ENCODE results near the gene KRTAP17-1. TPM values are rescaled to one million over a fixed set of nuclear protein-coding genes. Genes with fewer than 3 reads are reported as not detected.

The KRTAP17-1 gene
- total and polyA plus RNA-seq, 2 of the 4 experiments (the other 2 are of a cell fraction), result not detected

DNA sequence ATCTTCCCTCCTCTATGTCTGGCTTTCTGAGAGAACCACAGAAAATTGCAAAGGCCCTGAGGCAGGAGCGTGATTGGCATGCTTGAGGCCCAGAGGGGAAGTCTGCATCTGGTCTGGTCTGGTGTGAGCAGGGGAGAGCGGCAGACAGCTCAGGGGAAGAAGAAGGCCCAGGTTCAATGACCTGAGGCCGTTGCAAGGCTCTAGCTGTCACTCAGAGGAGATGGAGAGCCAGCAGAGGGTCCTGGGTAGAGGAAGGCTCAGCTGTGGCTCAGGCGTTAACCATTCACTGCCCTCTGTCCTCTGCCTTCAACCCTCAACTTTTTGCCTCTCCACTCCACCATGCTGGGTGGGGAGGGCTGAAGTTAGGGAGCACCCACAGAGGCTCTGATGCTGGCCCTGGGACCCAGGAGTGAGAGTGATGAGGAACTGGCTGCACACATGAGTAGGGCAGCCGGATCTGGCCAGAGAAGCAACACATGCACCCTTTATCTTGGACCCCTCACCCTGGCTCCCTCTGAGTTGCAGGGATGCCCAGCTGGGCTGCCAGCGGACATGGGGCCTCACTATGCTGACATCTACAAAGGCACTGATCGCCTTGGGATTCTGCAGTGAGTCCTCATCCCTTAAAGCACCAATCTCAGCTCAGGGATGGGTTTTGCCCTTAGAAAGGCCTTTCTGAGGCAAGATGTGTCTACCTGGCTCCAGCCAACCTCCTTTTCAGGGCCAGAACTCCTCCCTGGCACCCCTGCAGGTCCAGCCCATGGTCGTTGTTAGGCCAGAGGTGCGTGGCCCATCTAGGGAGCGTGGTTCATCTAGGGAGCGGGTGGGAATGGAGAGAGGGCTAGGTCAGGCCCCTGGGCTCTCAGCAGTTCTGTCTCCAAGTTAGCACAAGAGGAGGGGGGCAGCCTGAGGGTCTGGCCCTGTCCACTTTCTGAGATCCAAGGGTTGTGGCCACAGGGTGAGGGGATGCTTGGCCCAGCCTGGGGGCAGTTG, 7.7 kb upstream of the KRTAP17-1 start:
- peak overlapping the region; percentile 72 for H2AK9ac ChIP-seq (replicated peaks; ENCODE audit: low read depth, low read length, poor library complexity)
- no peaks in the 10 kb centered on the region; the same call in 1 of the 2 replicates for H3K9me1 ChIP-seq (ENCODE audit: insufficient read depth, low read length)
- H3K9ac ChIP-seq (ENCODE audit: low read depth, low read length), result no peak overlapping the region
- dilution Hi-C loops (cut with HindIII; ENCODE audit: low sequenced_read_pairs, unreplicated experiment), result no loop called here
- H3K18ac ChIP-seq (ENCODE audit: low read depth, low read length), result peak overlapping the region; percentile 82; the same call in 1 of the 2 replicates
- peak overlapping the region; percentile 70 for H3K4ac ChIP-seq (ENCODE audit: low read depth, low read length)
- H2BK5ac ChIP-seq (ENCODE audit: low read depth, low read length, poor library complexity, severe bottlenecking), result peak overlapping the region; percentile 51
- H3K36me3 ChIP-seq (ENCODE audit: control insufficient read depth, insufficient read depth, low read length), result no peaks in the 10 kb centered on the region
- no peaks in the 10 kb centered on the region for H3K27me3 ChIP-seq (ENCODE audit: control insufficient read depth, insufficient read depth, low read length)
- peak overlapping the region; percentile 74 for H2AFZ ChIP-seq (replicated peaks; ENCODE audit: low read length, poor library complexity)
- peak overlapping the region; percentile 69; the same call in 1 of the 2 replicates for H4K5ac ChIP-seq (ENCODE audit: low read depth, low read length)
- peaks cover 2% of the 10 kb centered on the region for H3K4me1 ChIP-seq (ENCODE audit: control insufficient read depth, insufficient read depth, low read length)
- H3K4me2 ChIP-seq (ENCODE audit: low read depth, low read length), result no peak overlapping the region
- peak overlapping the region in 1 of 2 experiments; percentile 85; a peak in 2 of 4 replicates for H4K8ac ChIP-seq (ENCODE audit: low read depth in 2 of 2, low read length in 2 of 2)
- H2BK20ac ChIP-seq (ENCODE audit: low read depth, low read length), result peak overlapping the region; percentile 84
- WGBS, 2 experiments (ENCODE audit: extremely low coverage in 2 of 2, insufficient read length in 1 of 2), result 100% methylated on average over 3 of the region's 11 CpGs; no CpG with 5 or more reads in 1 of the 2 experiments
- H3K79me1 ChIP-seq (ENCODE audit: low read depth in 1 of 2, low read length in 2 of 2), result no peaks in the 10 kb centered on the region
- DNase-seq (no peak), ATAC-seq (ENCODE audit: low read depth) (no peak)
- CTCF ChIA-PET, result interaction anchor here (0.5 to 1.9 kb wide), 15 partner anchors 15 to 908 kb away, joined by 3 to 10 read pairs (median 3); partner anchors contain the start of gene KRTAP2-3
- H3K56ac ChIP-seq (ENCODE audit: extremely low read depth, insufficient read depth, low read length), result no peak overlapping the region
- no peaks in the 10 kb centered on the region for H4K20me1 ChIP-seq (ENCODE audit: insufficient read depth, low read length)
- intact Hi-C loops (cut with micrococcal nuclease), result loop anchor here (1.0 to 5.0 kb wide), 5 partner anchors 261 to 466 kb away; partner anchors contain the start of gene KRTAP2-3
- POLR2A ChIA-PET (ENCODE audit: unreplicated experiment), result interaction anchor here (0.6 kb wide), 1 partner anchor 1418 kb away, joined by 3 read pairs; no protein-coding TSS in a partner anchor
- H3K27ac ChIP-seq (ENCODE audit: insufficient read depth, low read length), result no peak overlapping the region; the same call in 1 of the 2 replicates
- H2BK15ac ChIP-seq (ENCODE audit: low read depth, low read length), result peak overlapping the region; percentile 59; the same call in 2 of the 3 replicates
- BruUV-seq (replicated peaks), result no TSS peak
- H3K23ac ChIP-seq (ENCODE audit: low read depth, low read length), result 0 out of 2 replicates have a peak overlapping the region, but pooled peaks have one; percentile 39
- in situ Hi-C loops (cut with MboI; ENCODE audit: low sequenced_read_pairs), result loop anchor here (5.0 kb wide), 1 partner anchor 416 kb away; no protein-coding TSS in a partner anchor
- H2BK120ac ChIP-seq (ENCODE audit: low read depth, low read length), result peak overlapping the region; percentile 73
- peak overlapping the region; percentile 51; the same call in 1 of the 2 replicates for H3K14ac ChIP-seq (replicated peaks; ENCODE audit: low read depth, low read length)
- H3K4me3 ChIP-seq (ENCODE audit: insufficient read depth, low read depth, low read length), result no peak overlapping the region
- peak overlapping the region; percentile 58 for H2AK5ac ChIP-seq (ENCODE audit: low read depth, low read length)
- peak overlapping the region; percentile 85 for H4K91ac ChIP-seq (ENCODE audit: insufficient read depth, low read depth, low read length)
- H3K9me3 ChIP-seq (ENCODE audit: control insufficient read depth, insufficient read depth, low read length), result peaks cover 4% of the 10 kb centered on the region; the same call in 1 of the 2 replicates
- TF ChIP-seq, protein P1, sequence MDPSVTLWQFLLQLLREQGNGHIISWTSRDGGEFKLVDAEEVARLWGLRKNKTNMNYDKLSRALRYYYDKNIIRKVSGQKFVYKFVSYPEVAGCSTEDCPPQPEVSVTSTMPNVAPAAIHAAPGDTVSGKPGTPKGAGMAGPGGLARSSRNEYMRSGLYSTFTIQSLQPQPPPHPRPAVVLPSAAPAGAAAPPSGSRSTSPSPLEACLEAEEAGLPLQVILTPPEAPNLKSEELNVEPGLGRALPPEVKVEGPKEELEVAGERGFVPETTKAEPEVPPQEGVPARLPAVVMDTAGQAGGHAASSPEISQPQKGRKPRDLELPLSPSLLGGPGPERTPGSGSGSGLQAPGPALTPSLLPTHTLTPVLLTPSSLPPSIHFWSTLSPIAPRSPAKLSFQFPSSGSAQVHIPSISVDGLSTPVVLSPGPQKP (IDR thresholded peaks at IDR 0.05; ENCODE audit: borderline replicate concordance, low read depth, low read length), result no peak
- TF ChIP-seq, protein P2, sequence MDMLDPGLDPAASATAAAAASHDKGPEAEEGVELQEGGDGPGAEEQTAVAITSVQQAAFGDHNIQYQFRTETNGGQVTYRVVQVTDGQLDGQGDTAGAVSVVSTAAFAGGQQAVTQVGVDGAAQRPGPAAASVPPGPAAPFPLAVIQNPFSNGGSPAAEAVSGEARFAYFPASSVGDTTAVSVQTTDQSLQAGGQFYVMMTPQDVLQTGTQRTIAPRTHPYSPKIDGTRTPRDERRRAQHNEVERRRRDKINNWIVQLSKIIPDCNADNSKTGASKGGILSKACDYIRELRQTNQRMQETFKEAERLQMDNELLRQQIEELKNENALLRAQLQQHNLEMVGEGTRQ (IDR thresholded peaks at IDR 0.05; ENCODE audit: low read depth, low read length), result no peak
- TF ChIP-seq RAD21 (IDR thresholded peaks at IDR 0.05; ENCODE audit: low read length) (no peak), RFX5 (IDR thresholded peaks at IDR 0.05; ENCODE audit: low read depth, low read length) (no peak), MAFK (IDR thresholded peaks at IDR 0.05; ENCODE audit: low read depth, low read length) (no peak), POLR2A (IDR thresholded peaks at IDR 0.05; ENCODE audit: low read depth, low read length) (no peak), FOS (IDR thresholded peaks at IDR 0.05; ENCODE audit: low read depth, low read length) (no peak), RCOR1 (IDR thresholded peaks at IDR 0.05; ENCODE audit: insufficient replicate concordance, low read length) (no peak), CEBPB (IDR thresholded peaks at IDR 0.05; ENCODE audit: low read depth, low read length) (no peak), SMC3 (IDR thresholded peaks at IDR 0.05; ENCODE audit: low read depth, low read length) (no peak), MAZ (IDR thresholded peaks at IDR 0.05; ENCODE audit: borderline replicate concordance, low read depth, low read length) (no peak)
- TF ChIP-seq, protein P3, sequence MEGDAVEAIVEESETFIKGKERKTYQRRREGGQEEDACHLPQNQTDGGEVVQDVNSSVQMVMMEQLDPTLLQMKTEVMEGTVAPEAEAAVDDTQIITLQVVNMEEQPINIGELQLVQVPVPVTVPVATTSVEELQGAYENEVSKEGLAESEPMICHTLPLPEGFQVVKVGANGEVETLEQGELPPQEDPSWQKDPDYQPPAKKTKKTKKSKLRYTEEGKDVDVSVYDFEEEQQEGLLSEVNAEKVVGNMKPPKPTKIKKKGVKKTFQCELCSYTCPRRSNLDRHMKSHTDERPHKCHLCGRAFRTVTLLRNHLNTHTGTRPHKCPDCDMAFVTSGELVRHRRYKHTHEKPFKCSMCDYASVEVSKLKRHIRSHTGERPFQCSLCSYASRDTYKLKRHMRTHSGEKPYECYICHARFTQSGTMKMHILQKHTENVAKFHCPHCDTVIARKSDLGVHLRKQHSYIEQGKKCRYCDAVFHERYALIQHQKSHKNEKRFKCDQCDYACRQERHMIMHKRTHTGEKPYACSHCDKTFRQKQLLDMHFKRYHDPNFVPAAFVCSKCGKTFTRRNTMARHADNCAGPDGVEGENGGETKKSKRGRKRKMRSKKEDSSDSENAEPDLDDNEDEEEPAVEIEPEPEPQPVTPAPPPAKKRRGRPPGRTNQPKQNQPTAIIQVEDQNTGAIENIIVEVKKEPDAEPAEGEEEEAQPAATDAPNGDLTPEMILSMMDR (conservative IDR thresholded peaks at IDR 0.05; ENCODE audit: low read depth, low read length), result no peak
